HEK293 (cell line): ENCODE results near the gene ITGB1BP2.
A peak's percentile ranks its signal among the peaks of the same experiment; 100 is the strongest.

Source experiments
- CTCF ChIA-PET: fragments of 350-600 bp; formaldehyde crosslinking; extraction: SDS; loops from one replicate; lab custom pipeline; 2021; ENCODE audit warnings: antibody characterized with exemption; lab: Yijun Ruan, JAX
- POLR2A ChIA-PET: fragments of 300-600 bp; formaldehyde crosslinking; extraction: SDS; loops from one replicate; lab custom pipeline; 2020; ENCODE audit warnings: antibody characterized with exemption, inconsistent platforms; lab: Yijun Ruan, JAX
- H3K27ac ChIP-seq: fragments of 200-500 bp; sonication (Bioruptor generic); 2 replicates; pipeline ENCODE4 v1.5.1; 2014; ENCODE audit warnings: low read depth, low read length, control low read depth, inconsistent platforms; ENCODE audit errors: extremely low read depth
- H3K36me3 ChIP-seq, 2 experiments: fragments of 200-500 bp in 1 of 2; sonication (Bioruptor generic) in 1 of 2; 1 replicate in 1 of 2; 2 replicates in 1 of 2; pipeline ENCODE4 v1.5.1; 2014 to 2017; ENCODE audit warnings: inconsistent platforms in 2 of 2, low read length in 2 of 2; ENCODE audit not compliant: control insufficient read depth in 2 of 2, insufficient read depth in 1 of 2
- H3K4me1 ChIP-seq: fragments of 200-500 bp; sonication (Bioruptor generic); 2 replicates; pipeline ENCODE4 v1.5.1; 2014; ENCODE audit warnings: mild to moderate bottlenecking, low read length, inconsistent platforms; ENCODE audit not compliant: control insufficient read depth, insufficient read depth
- H3K4me3 ChIP-seq: 2 replicates; pipeline ENCODE4 v1.5.1; 2011; ENCODE audit warnings: low read depth, mild to moderate bottlenecking, control low read depth, low read length, moderate library complexity
- H3K9me3 ChIP-seq: fragments of 200-500 bp; sonication (Bioruptor generic); 2 replicates; pipeline ENCODE4 v1.5.1; 2014; ENCODE audit warnings: low read depth, low read length, inconsistent platforms; ENCODE audit not compliant: control insufficient read depth, insufficient read depth
- GLIS2 ChIP-seq: fragments of 450-650 bp; formaldehyde crosslinking; IDR thresholded peaks from 2 replicates; pipeline ENCODE4 v1.5.1; 2016; ENCODE audit warnings: missing biosample characterization, missing genetic modification characterization
- IKZF3 ChIP-seq: fragments of 450-650 bp; IDR thresholded peaks from 2 replicates; pipeline ENCODE4 v1.5.0; 2018; ENCODE audit warnings: missing biosample characterization, mild to moderate bottlenecking, missing genetic modification characterization, moderate library complexity
- MZF1 ChIP-seq: fragments of 450-650 bp; formaldehyde crosslinking; IDR thresholded peaks from 2 replicates; pipeline ENCODE4 v1.5.1; 2017; ENCODE audit warnings: missing biosample characterization, missing genetic modification characterization, borderline replicate concordance
- OSR2 ChIP-seq: fragments of 450-650 bp; formaldehyde crosslinking; IDR thresholded peaks from 2 replicates; pipeline ENCODE4 v1.5.1; 2016; ENCODE audit warnings: missing biosample characterization, missing genetic modification characterization
- TRIM28 ChIP-seq: IDR thresholded peaks from 2 replicates; pipeline ENCODE4 v1.6.1; 2011; ENCODE audit warnings: low read length, control low read depth, borderline replicate concordance
- WT1 ChIP-seq: fragments of 450-650 bp; formaldehyde crosslinking; IDR thresholded peaks from 2 replicates; pipeline ENCODE4 v1.5.1; 2016; ENCODE audit warnings: missing biosample characterization, missing genetic modification characterization
- YY2 ChIP-seq: fragments of 450-650 bp; formaldehyde crosslinking; IDR thresholded peaks from 2 replicates; pipeline ENCODE4 v1.5.1; 2016; ENCODE audit warnings: missing biosample characterization, missing genetic modification characterization
- ZBTB17 ChIP-seq: fragments of 450-650 bp; formaldehyde crosslinking; IDR thresholded peaks from 2 replicates; pipeline ENCODE4 v1.5.1; 2016; ENCODE audit warnings: missing biosample characterization, missing genetic modification characterization
- ZFHX2 ChIP-seq: fragments of 450-650 bp; formaldehyde crosslinking; conservative IDR thresholded peaks from 2 replicates; pipeline ENCODE4 v1.5.1; 2016; ENCODE audit warnings: missing biosample characterization, missing genetic modification characterization
- ZFP3 ChIP-seq: fragments of 450-650 bp; formaldehyde crosslinking; IDR thresholded peaks from 2 replicates; pipeline ENCODE4 v1.5.1; 2016; ENCODE audit warnings: low read depth, missing biosample characterization, missing genetic modification characterization
- ZFP41 ChIP-seq: fragments of 450-650 bp; formaldehyde crosslinking; IDR thresholded peaks from 2 replicates; pipeline ENCODE4 v1.5.1; 2016; ENCODE audit warnings: missing biosample characterization, missing genetic modification characterization, borderline replicate concordance
- ZNF114 ChIP-seq: fragments of 450-650 bp; formaldehyde crosslinking; IDR thresholded peaks from 2 replicates; pipeline ENCODE4 v1.5.0; 2017; ENCODE audit warnings: missing biosample characterization, missing genetic modification characterization
- ZNF121 ChIP-seq: fragments of 450-650 bp; formaldehyde crosslinking; IDR thresholded peaks from 2 replicates; pipeline ENCODE4 v1.5.1; 2016; ENCODE audit warnings: missing biosample characterization, missing genetic modification characterization
- ZNF146 ChIP-seq: fragments of 450-650 bp; formaldehyde crosslinking; IDR thresholded peaks from 2 replicates; pipeline ENCODE4 v1.5.1; 2016; ENCODE audit warnings: missing biosample characterization, missing genetic modification characterization
- ZNF18 ChIP-seq: fragments of 450-650 bp; formaldehyde crosslinking; IDR thresholded peaks from 2 replicates; pipeline ENCODE4 v1.5.1; 2016; ENCODE audit warnings: missing biosample characterization, missing genetic modification characterization
- ZNF214 ChIP-seq: fragments of 450-650 bp; formaldehyde crosslinking; IDR thresholded peaks from 2 replicates; pipeline ENCODE4 v1.5.1; 2017; ENCODE audit warnings: missing biosample characterization, mild to moderate bottlenecking, missing genetic modification characterization, borderline replicate concordance
- ZNF335 ChIP-seq: fragments of 450-650 bp; formaldehyde crosslinking; conservative IDR thresholded peaks from 2 replicates; pipeline ENCODE4 v1.5.1; 2016; ENCODE audit warnings: missing biosample characterization, missing genetic modification characterization
- ZNF404 ChIP-seq: fragments of 450-650 bp; formaldehyde crosslinking; IDR thresholded peaks from 2 replicates; pipeline ENCODE4 v1.5.1; 2017; ENCODE audit warnings: missing biosample characterization, missing genetic modification characterization
- ZNF513 ChIP-seq: fragments of 450-650 bp; IDR thresholded peaks from 2 replicates; pipeline ENCODE4 v1.5.1; 2018; ENCODE audit warnings: missing biosample characterization, missing genetic modification characterization
- ZNF555 ChIP-seq: fragments of 450-650 bp; formaldehyde crosslinking; conservative IDR thresholded peaks from 2 replicates; pipeline ENCODE4 v1.5.1; 2017; ENCODE audit warnings: missing biosample characterization, mild to moderate bottlenecking, missing genetic modification characterization, inconsistent platforms
- ZNF580 ChIP-seq: fragments of 450-650 bp; formaldehyde crosslinking; IDR thresholded peaks from 2 replicates; pipeline ENCODE4 v1.5.1; 2016; ENCODE audit warnings: missing biosample characterization, missing genetic modification characterization
- ZNF623 ChIP-seq: fragments of 450-650 bp; formaldehyde crosslinking; IDR thresholded peaks from 2 replicates; pipeline ENCODE4 v1.5.1; 2016; ENCODE audit warnings: missing biosample characterization, missing genetic modification characterization
- ZNF785 ChIP-seq: fragments of 450-650 bp; formaldehyde crosslinking; IDR thresholded peaks from 2 replicates; pipeline ENCODE4 v1.5.1; 2016; ENCODE audit warnings: missing biosample characterization, missing genetic modification characterization
- ZSCAN16 ChIP-seq: fragments of 450-650 bp; formaldehyde crosslinking; IDR thresholded peaks from 2 replicates; pipeline ENCODE4 v1.5.1; 2016; ENCODE audit warnings: missing biosample characterization, missing genetic modification characterization
- ZSCAN23 ChIP-seq: fragments of 450-650 bp; formaldehyde crosslinking; IDR thresholded peaks from 2 replicates; pipeline ENCODE4 v1.5.1; 2016; ENCODE audit warnings: missing biosample characterization, missing genetic modification characterization
- ZSCAN4 ChIP-seq: fragments of 450-650 bp; formaldehyde crosslinking; IDR thresholded peaks from 2 replicates; pipeline ENCODE4 v1.5.1; 2017; ENCODE audit warnings: missing biosample characterization, missing genetic modification characterization
- TF ChIP-seq, protein P1 (sequence below): fragments of 450-650 bp; formaldehyde crosslinking; IDR thresholded peaks from 2 replicates; pipeline ENCODE4 v1.5.1; 2016; ENCODE audit warnings: missing biosample characterization, missing genetic modification characterization
- TF ChIP-seq, protein P2 (sequence below): fragments of 450-650 bp; formaldehyde crosslinking; IDR thresholded peaks from 2 replicates; pipeline ENCODE4 v1.5.1; 2016; ENCODE audit warnings: missing biosample characterization, missing genetic modification characterization

The ITGB1BP2 gene

DNA sequence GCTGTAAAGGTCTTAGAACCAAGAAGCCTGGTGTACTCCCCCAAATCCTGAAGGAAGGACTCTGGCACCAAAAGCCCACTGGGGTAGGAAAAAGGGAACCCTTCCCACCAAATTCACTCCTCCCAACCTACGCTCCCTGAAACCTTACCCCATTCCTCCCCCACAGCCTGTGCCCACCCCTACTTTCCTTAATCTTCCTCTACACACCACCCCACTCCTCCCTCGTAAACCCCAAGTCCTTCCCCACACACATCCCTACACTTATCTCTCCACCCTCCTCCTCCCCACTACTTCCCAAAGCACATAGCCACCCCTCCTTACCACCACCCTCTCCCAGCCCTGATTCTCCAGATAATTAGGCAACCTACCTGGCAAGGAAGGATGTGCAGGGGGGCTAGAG lies 49.3 kb upstream of the ITGB1BP2 start (continued):
- TF ChIP-seq ZNF404 (no peak), OSR2 (tag by site-specific recombination) (no peak), WT1 (0 out of 2 replicates have a peak, but pooled peaks have one; percentile 51)

GRCh38 chrX:71253253-71254091 lies 48.1 kb upstream of the ITGB1BP2 start:
- CTCF ChIA-PET, result interaction anchor here (0.6 to 1.2 kb wide), 4 partner anchors 8 to 399 kb away, joined by 3 to 4 read pairs (median 4); partner anchors contain the start of gene NONO
- H3K9me3 ChIP-seq, result no peaks in the 10 kb centered on the region
- peaks cover 0 to 28% of the 10 kb centered on the region in 2 experiments; a peak in 2 of 3 replicates for H3K36me3 ChIP-seq
- peak overlapping the region; percentile 85 for H3K4me3 ChIP-seq
- POLR2A ChIA-PET, result interaction anchor here (0.6 to 2.3 kb wide), 7 partner anchors 9 to 274 kb away, joined by 3 to 34 read pairs (median 3); partner anchors contain the start of genes NONO and TAF1
- H3K4me1 ChIP-seq, result peaks cover 5% of the 10 kb centered on the region; the same call in 1 of the 2 replicates
- H3K27ac ChIP-seq, result peak overlapping the region; percentile 74; the same call in 1 of the 2 replicates
- TF ChIP-seq ZFP3 (tag by site-specific recombination) (no peak), ZSCAN16 (tag by site-specific recombination) (no peak), ZNF121 (tag by site-specific recombination) (no peak), ZNF18 (tag by site-specific recombination) (no peak), GLIS2 (0 out of 2 replicates have a peak, but pooled peaks have one; percentile 9), ZNF214 (tag by site-specific recombination) (no peak), ZNF146 (tag by site-specific recombination) (no peak), ZNF580 (tag by site-specific recombination) (no peak), ZNF555 (tag by site-specific recombination) (no peak), ZNF335 (tag by site-specific recombination) (0 out of 2 replicates have a peak, but pooled peaks have one; percentile 51), TRIM28 (no peak), ZBTB17 (tag by site-specific recombination) (0 out of 2 replicates have a peak, but pooled peaks have one; percentile 41), IKZF3 (tag by site-specific recombination) (no peak), ZNF623 (tag by site-specific recombination) (no peak), MZF1 (no peak), ZFP41 (tag by site-specific recombination) (no peak), ZNF114 (no peak), ZNF513 (tag by site-specific recombination) (no peak), ZSCAN4 (no peak), ZNF785 (tag by site-specific recombination) (no peak), ZFHX2 (peak; percentile 64), YY2 (no peak), ZSCAN23 (tag by site-specific recombination) (no peak)
- TF ChIP-seq, protein P1, sequence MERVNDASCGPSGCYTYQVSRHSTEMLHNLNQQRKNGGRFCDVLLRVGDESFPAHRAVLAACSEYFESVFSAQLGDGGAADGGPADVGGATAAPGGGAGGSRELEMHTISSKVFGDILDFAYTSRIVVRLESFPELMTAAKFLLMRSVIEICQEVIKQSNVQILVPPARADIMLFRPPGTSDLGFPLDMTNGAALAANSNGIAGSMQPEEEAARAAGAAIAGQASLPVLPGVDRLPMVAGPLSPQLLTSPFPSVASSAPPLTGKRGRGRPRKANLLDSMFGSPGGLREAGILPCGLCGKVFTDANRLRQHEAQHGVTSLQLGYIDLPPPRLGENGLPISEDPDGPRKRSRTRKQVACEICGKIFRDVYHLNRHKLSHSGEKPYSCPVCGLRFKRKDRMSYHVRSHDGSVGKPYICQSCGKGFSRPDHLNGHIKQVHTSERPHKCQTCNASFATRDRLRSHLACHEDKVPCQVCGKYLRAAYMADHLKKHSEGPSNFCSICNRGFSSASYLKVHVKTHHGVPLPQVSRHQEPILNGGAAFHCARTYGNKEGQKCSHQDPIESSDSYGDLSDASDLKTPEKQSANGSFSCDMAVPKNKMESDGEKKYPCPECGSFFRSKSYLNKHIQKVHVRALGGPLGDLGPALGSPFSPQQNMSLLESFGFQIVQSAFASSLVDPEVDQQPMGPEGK (tag by site-specific recombination), result 0 out of 2 replicates have a peak, but pooled peaks have one; percentile 13
- TF ChIP-seq, protein P2, sequence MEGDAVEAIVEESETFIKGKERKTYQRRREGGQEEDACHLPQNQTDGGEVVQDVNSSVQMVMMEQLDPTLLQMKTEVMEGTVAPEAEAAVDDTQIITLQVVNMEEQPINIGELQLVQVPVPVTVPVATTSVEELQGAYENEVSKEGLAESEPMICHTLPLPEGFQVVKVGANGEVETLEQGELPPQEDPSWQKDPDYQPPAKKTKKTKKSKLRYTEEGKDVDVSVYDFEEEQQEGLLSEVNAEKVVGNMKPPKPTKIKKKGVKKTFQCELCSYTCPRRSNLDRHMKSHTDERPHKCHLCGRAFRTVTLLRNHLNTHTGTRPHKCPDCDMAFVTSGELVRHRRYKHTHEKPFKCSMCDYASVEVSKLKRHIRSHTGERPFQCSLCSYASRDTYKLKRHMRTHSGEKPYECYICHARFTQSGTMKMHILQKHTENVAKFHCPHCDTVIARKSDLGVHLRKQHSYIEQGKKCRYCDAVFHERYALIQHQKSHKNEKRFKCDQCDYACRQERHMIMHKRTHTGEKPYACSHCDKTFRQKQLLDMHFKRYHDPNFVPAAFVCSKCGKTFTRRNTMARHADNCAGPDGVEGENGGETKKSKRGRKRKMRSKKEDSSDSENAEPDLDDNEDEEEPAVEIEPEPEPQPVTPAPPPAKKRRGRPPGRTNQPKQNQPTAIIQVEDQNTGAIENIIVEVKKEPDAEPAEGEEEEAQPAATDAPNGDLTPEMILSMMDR, result peak; percentile 56; the same call in 1 of the 2 replicates
